GM20000 (cell line): ENCODE data around the gene CAMSAP1.

Source experiments
- DNase-seq: peaks from one replicate; pipeline ENCODE4 v3.0.0; 2012; ENCODE audit warnings: low spot score
- CTCF ChIP-seq: IDR thresholded peaks from 2 replicates; pipeline ENCODE4 v1.5.1; 2012; ENCODE audit warnings: mild to moderate bottlenecking, control low read depth; ENCODE audit errors: extremely low read depth, missing control alignments

The CAMSAP1 gene

GRCh38 chr9:135888126-135888765, 19.1 kb downstream of the CAMSAP1 start:
- no peak for TF ChIP-seq CTCF
- no peak for DNase-seq

DNA sequence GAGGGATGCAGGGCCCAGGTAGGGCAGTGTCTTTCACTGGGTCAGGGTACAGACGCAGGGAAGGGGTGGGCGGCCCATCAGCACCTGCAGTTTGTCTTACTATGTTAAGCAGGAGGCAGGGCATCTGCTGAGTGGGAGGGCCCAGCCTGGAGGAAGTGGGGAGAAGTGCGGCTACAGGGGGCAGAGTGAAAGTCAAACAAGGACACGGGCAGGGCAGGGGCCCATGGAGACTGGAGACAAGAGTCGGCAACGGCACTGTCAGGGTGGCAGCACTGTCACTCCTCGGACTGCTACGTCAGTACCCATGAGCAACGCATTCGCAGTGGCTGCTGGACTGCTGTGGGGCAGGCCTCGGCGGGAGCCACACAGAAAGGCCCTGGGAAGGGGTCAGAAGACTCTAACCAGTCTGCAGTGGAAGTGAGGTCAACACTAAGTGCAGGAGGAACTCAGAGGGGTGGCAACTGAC, 19.7 kb downstream of the CAMSAP1 start:
- DNase-seq, result peak; percentile 67
- no peak for TF ChIP-seq CTCF

GRCh38 chr9:135887021-135887507, 20.3 kb downstream of the CAMSAP1 start:
- no peak for TF ChIP-seq CTCF
- no peak for DNase-seq

DNA sequence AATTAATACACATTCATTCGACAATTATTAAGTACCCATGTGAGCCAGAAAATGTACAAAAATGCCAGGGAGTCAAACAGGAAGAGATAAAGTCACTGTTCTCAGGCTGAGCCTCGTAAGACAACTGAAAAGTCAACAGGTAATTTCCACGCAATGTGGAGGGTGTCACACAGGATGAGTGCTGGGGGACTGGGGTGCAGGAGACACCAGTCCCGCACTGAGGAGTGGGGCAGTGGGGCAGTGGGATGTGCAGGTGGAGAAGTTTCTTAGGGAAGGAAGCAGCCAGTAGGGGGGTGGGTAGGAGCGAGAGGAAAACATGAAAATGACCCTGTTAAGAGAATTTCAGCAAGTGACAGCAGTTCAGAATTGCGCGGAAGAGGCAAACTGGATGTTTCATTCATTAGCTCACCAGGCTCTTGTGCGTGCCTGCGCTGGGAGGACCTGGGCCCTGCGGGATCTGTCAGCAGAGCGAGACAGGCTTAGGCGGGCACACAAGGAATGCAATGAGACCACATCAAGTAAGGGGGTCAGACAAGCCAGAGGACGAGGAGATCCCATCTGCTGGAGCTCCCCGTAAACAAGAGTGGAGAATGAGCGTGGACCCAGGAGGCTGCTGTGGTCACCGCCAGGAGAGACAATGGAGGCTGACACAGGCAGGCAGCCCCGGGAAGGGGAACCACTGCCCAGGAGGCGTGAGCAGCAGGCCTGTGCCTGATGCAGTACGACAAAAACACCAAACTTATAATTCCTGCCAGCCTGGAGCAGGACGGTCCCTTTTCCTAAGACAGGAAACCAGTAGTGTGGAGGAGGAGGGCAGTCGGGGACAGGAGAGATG, 21.0 kb downstream of the CAMSAP1 start:
- TF ChIP-seq CTCF, result no peak
- DNase-seq, result no peak

- DNase-seq, result no peak
- no peak for TF ChIP-seq CTCF
Observed at GRCh38 chr9:135885100-135885853, 22.1 kb downstream of the CAMSAP1 start.

DNA sequence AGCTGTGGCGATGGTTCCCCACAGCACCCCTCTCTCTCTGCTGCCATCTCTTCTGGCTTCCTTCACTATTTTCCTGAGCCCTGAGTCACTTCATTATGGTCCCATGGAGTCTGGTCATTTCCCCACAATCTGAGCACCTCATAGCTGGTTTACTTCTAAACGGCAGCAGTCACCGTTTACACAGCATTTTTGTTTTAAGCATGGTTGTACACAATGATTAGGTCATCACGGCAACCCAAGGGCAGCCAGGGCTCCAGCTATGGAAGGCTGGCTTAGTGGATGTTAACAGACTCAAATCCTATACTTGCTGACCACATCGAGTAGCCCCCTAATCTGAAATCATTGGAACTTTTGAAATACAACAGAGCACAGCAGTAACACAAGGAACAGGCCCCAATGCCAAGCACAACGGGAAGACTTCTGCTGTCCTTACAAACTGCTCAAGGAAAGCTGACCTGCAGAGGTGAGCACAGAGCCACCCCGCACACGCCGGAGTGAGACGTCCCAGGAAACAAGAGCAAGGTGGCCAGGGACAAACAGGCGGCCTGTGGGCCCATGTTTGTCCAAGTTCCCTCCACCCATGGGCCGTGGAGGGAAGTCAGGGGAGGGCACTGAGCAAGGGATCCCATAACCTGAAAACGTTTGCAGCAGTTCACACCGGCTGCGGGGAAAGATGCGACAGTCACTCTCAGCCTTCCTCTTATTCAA, 22.9 kb downstream of the CAMSAP1 start:
- DNase-seq, result no peak
- TF ChIP-seq CTCF, result no peak
